ENCODE results near the gene EPC2.
A peak's percentile ranks its signal among the peaks of the same experiment; 100 is the strongest.
"Not testable (repeated sequence)": the region's sequence is repeated elsewhere in the genome, so short reads cannot be mapped to it uniquely, and the experiment has no call there.

The EPC2 gene

DNA sequence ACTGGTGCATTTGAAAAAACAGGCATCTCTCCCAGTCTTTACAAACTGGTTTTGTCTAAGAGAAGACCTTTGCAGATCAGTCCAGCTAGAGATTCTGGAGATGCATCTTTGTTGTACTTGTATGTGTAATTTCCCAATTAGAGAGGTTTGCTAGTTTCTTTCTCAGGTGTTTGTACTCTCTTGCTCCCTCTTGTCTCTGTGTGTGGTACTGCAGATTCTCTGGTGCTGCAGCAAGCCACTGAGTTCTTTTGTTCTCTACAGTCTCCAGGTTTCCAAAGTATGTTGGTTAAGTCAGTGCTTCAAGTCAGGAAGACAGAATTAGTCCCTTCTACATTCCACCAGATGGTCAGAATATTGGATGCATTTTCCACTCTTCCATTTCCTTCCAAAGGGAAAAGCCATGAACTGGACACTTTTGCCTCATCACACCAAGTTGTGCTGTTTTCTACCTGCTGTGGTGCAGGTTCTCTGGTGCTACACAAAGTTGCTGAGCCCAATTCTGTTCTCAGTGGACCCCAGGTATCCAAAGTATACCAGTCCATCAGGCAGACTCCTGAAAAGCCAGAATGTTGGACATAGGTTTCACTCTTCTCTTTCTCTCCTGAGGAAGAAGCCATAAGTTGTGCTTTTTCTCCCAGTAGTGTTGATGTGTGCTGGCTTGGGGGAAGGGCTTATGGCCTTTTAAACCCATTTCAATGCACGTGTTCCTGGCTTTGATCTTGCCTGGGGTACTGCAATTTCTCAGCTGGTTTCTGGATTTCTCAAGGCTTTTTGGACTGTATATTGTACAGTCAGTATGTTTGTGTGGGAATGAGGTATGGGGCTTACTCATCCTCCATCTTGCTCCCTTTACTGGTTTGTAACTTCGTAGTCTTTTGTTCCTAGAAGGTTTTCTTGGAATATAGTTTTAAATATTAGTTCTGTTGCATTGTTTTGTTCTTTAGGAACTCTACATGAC, 29.8 kb downstream of the EPC2 start:
- DNase-seq (ENCODE audit: low spot score): peak; percentile 21

GRCh38 chr2:148675708-148676107, 31.2 kb downstream of the EPC2 start:
- peak; percentile 10 for DNase-seq (ENCODE audit: low spot score)

GRCh38 chr2:148678302-148679179, 34.0 kb downstream of the EPC2 start:
- DNase-seq (ENCODE audit: low spot score): not testable (repeated sequence)

DNA sequence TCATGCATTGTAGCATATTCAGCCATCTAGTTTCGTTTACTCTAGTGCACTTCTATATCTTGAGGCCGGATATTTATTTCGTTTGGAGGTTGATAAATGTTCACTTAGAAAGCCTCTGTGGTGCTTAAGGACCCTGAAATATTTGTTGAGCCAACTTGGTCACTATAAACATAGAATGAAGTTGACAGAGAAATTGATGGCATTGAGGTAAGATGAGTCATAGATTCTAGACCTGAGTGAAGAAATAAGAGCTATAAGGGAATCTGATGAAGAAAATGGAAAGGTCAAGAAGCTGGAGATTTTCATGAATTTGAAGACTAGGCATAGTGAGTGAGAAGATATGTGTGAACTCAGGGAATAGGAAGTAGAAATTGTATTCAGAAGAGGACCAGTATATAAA, 35.9 kb downstream of the EPC2 start:
- DNase-seq (ENCODE audit: low spot score): no peak

GRCh38 chr2:148681443-148681842, 36.9 kb downstream of the EPC2 start:
- DNase-seq (ENCODE audit: low spot score): no peak

DNA sequence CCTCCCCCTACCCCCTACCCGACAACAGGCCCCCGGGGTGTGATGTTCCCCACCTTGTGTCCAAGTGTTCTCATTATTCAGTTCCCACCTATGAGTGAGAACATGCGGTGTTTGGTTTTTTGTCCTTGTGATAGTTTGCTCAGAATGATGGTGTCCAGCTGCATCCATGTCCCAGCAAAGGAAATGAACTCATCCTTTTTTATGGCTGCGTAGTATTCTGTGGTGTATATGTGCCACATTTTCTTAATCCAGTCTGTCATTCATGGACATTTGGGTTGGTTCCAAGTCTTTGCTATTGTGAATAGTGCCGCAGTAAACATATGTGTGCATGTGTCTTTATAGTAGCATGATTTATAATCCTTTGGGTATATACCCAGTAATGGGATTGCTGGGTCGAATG, 37.3 kb downstream of the EPC2 start:
- DNase-seq (ENCODE audit: low spot score): not testable (repeated sequence)

DNA sequence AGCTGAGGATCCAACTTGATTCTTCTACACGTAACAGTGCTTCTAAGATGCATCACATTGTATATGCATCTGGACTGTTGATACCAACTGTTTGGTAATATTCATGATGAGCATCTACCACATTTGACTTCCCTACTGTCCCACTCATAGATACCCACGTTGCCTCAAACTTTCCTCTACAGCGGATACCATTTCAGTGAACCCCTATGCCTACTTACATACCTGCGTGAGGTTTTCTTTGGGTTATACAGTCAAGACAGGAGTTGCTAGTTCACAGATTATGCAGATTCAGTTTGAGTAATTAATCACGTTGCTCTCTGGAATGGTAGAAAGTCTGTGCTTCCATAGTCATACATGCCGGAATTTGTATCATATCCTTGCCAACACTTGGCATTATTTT, 40.0 kb downstream of the EPC2 start:
- no peak for DNase-seq (ENCODE audit: low spot score)

DNA sequence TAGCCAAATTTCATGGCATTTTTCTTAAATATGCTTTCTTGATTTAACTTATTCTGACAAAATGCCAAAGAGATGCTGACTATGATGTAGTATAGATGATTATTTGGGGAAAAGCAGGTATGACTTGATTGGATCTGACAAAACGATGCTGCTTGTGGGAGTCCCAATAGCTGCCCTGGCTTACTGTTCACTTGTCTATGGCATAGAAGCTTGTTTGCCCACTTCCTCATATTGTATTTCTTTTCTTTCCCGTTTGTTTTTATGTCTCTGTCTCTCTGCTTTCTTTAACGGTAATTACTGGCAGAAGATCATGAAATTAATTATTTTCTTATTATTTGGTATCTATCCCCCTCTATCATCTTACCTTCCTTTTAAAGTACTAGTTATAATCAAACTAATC, 43.0 kb downstream of the EPC2 start:
- no peak for DNase-seq (ENCODE audit: low spot score)

DNA sequence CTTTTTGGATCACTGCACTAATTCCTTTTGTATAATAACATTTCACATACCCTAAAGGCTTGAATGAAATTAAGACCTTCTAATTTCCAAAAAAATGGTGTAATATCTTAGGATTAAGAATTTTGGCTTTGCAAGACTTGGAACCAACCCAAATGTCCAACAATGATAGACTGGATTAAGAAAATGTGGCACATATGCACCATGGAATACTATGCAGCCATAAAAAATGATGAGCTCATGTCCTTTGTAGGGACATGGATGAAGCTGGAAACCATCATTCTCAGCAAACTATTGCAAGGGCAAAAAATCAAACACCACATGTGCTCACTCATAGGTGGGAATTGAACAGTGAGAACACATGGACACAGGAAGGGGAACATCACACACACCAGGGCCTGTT, 43.5 kb downstream of the EPC2 start:
- DNase-seq (ENCODE audit: low spot score): not testable (repeated sequence)

DNA sequence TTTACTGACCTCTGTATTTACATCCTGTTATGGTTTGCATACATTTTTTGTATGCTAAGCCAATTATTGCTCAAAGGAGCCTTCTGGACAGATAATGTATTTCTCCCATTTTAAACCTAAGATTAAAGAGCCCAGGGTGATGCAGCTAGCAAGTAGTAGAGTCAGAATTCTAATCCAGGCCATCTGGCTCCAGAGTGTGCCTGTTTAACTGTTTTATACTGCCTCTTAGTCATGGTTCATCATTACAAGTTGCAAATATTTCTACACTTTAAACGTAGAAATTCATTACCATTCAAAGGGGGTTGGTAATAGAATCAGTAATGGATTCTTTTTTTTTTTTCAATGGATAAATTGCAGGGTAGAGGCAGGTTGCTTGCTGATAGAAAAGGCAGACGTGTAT, 52.4 kb downstream of the EPC2 start:
- no peak for DNase-seq (ENCODE audit: low spot score)

- DNase-seq (ENCODE audit: low spot score): no peak
Measured at GRCh38 chr2:148699830-148700229, 55.3 kb downstream of the EPC2 start.

DNA sequence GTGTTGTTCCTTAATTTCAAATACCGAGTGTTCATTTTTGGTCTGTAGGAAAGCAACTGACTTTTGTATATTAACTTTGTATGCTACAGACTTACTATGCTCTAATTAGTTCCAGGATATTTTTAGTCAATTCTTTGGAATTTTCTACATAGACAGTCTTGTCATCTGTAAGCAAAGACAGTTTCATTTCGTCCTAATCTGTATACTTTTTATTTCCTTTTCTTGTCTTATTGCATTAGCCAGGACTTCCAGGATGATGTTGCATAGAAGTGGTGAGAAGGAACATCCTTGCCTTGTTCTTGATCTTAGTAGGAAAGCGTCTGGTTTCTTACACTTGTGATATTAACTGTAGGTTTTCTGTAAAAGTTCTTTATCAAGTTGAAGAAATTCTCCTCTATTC, 56.5 kb downstream of the EPC2 start:
- no peak for DNase-seq (ENCODE audit: low spot score)

GRCh38 chr2:148701877-148702276, 57.3 kb downstream of the EPC2 start:
- DNase-seq (ENCODE audit: low spot score): no peak

DNA sequence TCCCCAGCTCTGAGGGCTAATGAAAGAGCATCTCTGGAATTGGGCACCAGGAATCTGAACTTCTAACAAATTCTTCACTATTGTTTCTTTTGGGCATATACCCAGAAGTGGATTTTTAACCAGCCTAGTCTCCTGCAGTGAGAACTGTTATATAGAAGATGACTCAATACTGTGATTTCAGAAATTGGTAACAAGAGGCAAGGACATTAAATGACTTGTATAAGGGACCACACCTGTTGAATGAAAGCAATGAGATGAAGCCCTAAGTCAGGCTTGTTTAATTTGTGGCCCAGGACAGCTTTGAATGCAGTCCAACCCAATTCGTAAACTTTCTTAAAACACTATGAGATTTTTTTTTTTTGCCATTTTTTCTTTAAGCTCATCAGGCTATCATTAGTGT, 57.9 kb downstream of the EPC2 start:
- DNase-seq (ENCODE audit: low spot score): no peak

DNA sequence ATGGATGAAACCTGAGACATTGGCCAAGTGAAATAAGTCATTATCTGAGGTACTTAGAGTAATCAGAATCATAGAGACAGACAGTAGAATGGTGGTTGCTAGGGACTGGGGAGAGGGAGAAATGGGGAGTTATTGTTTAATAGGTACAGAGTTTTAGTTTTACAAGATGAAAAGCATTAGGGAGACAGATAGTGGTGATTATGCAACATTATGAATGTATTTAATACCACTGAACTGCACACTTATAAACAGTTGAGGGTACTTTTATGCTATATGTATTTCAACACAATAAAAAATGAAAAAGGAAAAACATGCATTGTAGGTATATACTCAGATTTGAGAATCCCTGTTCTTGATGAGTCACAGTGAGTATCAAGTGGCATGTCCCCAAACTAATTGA, 59.7 kb downstream of the EPC2 start:
- no peak for DNase-seq (ENCODE audit: low spot score)

DNA sequence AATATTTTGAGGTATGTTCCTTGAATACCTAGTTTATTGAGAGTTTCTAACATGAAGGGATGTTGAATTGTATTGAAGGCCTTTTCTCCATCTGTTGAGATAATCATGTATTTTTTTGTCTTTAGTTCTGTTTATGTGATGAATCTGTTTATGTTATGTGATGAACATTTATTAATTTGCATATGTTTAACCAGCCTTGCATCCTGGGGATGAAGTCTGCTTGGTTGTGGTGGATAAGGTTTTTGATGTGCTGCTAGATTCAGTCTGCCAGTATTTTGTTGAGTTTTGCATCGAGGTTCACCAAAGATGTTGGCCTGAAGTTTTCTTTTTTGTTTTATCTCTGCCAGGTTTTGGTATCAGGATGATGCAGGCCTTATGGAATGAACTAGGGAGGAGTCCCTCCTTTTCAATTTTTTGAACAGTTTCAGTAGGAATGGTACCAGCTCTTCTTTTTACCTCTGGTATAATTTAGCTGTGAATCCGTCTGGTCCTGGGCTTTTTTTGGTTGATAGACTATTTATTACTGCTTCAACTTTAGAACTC, 71.9 kb downstream of the EPC2 start:
- no peak for DNase-seq (ENCODE audit: low spot score)

DNA sequence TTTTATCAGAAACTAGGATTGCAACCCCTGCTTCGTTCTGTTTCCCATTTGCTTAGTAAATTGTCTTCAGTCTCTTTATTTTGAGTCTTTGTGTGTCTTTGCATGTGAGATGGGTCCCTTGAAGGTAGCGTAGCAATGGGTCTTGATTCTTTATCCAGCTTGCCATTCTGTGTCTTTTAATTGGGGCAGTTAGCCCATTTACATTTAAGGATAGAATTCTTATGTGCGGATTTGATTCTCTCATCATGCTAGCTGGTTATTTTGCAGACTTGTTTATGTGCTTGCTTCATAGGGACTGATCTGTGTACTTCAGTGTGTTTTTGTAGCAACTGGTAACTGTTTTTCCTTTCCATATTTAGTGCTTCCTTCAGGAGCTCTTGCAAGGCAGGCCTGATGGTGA, 73.5 kb downstream of the EPC2 start:
- DNase-seq (ENCODE audit: low spot score): no peak

DNA sequence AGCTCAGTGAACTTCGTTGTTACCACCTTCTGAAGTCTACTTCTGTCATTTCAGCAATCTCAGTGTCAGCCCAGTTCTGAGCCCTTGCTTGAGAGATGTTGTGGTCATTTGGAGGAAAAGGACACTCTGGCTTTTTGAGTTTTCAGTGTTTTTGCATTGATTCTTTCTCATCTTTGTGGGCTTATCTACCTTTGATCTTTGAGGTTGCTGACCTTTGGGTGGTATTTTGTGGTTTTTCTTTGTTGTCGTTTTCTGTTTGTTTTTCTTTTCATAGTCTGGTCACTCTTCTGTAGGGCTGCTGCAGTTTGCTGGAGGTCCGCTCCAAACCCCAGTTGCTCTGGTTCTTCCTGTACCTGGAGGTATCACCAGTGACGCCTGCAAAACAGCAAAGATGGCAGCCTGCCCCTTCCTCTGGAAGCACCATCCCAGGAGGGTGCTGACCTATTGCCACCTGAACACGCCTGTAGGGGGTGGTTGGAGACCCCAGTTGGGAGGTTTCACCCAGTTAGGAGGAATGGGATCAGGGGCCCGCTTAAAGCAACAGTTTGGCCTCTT, 74.7 kb downstream of the EPC2 start:
- DNase-seq (ENCODE audit: low spot score): no peak

DNA sequence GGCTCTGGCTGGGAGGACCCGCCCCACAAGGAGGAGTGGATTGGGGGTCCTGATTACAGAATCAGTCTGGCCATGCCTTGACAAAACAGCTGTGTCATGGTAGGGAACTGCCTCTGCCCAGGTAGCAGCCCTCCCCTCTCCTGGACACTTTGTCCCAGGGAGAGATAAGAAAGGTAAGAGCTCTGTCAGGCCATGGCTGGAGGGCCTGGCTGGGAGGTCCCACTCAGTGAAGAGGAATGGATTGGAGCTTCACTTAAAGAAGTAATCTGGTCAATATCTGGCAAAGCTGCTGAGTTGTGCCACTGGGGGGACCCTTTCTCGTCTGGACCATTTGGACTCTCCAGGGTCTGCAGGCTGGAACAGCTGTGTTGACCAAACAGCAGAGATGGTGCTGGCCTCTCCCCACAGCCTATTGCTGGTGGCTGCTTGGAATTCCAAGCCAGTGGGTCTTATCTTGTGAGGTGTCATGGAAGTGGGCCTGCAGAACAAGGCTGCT, 75.4 kb downstream of the EPC2 start:
- DNase-seq (ENCODE audit: low spot score): no peak

GRCh38 chr2:148720501-148721001, 76.0 kb downstream of the EPC2 start:
- DNase-seq (ENCODE audit: low spot score): no peak

DNA sequence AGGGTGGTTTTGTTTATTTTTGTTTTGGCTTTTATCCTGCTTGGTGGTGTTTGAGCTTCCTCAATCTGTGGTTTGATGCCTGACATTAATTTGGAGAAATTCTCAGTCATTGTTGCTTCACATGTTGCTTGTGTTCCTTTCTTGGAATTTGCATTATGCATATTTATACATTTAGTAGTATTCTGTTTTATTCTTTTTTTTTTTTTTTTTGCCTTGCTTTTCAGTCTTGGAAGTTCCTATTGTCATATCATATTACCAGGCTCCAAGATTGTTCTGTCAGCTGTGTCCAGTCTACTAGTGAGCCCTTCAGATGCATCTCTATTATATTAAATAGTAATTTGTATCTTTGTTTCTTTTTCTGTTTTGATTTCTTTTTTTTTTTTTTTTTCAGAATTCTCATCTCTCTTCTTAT, 77.0 kb downstream of the EPC2 start:
- DNase-seq (ENCODE audit: low spot score): no peak
